SK-N-MC (cell line): ENCODE results near the gene PTPN22.

Source experiments
- EZH2 ChIP-seq: fragments of 200-600 bp; sonication (generic); IDR thresholded peaks from one replicate; pipeline ENCODE4 v1.6.1; 2017; ENCODE audit warnings: antibody characterized with exemption
- FOXP2 ChIP-seq: optimal IDR thresholded peaks from 2 replicates; pipeline ENCODE3; 2011; ENCODE audit warnings: mild to moderate bottlenecking, moderate library complexity; ENCODE audit not compliant: insufficient read depth; ENCODE audit errors: extremely low read length, control extremely low read depth
- POLR2AphosphoS5 ChIP-seq: IDR thresholded peaks from 2 replicates; pipeline ENCODE4 v1.6.1; 2012; ENCODE audit warnings: mild to moderate bottlenecking, low read depth, low read length, borderline replicate concordance

- TF ChIP-seq FOXP2 (no peak), POLR2AphosphoS5 (no peak), EZH2 (no peak)
These were observed 15.1 kb downstream of the PTPN22 start for GRCh38 chr1:113856401-113856790.
